ENCODE results near the gene RASAL2. TPM values are rescaled to one million over a fixed set of nuclear protein-coding genes. Genes with fewer than 3 reads are reported as not detected.

The RASAL2 gene
- total RNA-seq, 3 donors from 2014 or later = 28.5 to 41.0 (median 40.5) TPM

DNA sequence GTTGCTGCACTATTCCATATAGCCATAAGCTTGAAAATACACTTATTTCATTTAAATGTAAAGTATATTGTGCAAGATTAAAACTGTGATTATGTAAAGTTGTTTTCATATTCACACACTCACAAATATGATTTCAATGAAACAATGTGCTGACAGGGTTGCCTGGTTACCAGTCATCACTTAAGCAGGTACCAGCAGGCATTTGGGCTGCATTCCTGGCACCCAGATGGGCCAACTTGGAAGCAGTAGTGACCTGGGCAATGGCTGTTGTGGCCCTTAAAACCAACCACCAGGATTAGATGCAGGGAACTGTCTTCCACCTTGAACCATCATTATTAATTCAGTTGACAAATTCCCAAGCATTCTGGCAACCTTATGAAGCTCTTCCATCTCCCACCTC is 45.0 kb upstream of the RASAL2 start:
- no peaks in the 10 kb centered on the region for H3K4me1 ChIP-seq
- TF ChIP-seq, protein P1, sequence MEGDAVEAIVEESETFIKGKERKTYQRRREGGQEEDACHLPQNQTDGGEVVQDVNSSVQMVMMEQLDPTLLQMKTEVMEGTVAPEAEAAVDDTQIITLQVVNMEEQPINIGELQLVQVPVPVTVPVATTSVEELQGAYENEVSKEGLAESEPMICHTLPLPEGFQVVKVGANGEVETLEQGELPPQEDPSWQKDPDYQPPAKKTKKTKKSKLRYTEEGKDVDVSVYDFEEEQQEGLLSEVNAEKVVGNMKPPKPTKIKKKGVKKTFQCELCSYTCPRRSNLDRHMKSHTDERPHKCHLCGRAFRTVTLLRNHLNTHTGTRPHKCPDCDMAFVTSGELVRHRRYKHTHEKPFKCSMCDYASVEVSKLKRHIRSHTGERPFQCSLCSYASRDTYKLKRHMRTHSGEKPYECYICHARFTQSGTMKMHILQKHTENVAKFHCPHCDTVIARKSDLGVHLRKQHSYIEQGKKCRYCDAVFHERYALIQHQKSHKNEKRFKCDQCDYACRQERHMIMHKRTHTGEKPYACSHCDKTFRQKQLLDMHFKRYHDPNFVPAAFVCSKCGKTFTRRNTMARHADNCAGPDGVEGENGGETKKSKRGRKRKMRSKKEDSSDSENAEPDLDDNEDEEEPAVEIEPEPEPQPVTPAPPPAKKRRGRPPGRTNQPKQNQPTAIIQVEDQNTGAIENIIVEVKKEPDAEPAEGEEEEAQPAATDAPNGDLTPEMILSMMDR (IDR thresholded peaks at IDR 0.05) = no peak
- no peak for TF ChIP-seq POLR2A (IDR thresholded peaks at IDR 0.05)
- no peak for TF ChIP-seq POLR2AphosphoS5 (IDR thresholded peaks at IDR 0.05)

DNA sequence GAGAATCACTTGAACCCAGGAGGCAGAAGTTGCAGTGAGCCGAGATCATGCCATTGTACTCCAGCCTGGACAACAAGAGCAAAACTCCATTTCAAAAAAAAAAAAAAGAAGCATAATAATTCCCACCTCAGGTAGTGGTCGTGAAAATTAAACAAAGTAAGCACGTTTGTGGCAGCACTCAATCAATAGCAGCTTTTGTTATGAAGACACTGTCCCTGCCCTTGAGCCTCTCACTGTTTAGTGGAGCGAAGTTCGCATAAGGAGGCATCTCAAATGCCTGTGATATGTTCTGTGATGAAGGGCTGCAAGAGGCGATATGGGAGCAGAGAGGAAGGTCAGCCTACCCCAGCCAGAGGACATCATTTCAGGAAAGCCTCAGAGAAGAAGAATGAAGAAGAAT is 43.8 kb upstream of the RASAL2 start:
- intact Hi-C loops (cut with DNase I; ENCODE audit: low total_unique reads) = no loop called here

More for the DNA sequence above, 45.0 kb upstream of the RASAL2 start:
- DNase-seq (ENCODE audit: low spot score in 2 of 2) = no peak
- no peaks in the 10 kb centered on the region for H3K9me3 ChIP-seq
- H3K27ac ChIP-seq = no peak overlapping the region
- intact Hi-C loops (cut with DNase I; ENCODE audit: low total_unique reads) = no loop called here
- H3K4me3 ChIP-seq = no peak overlapping the region
- no peaks in the 10 kb centered on the region for H3K27me3 ChIP-seq
- H3K36me3 ChIP-seq = no peaks in the 10 kb centered on the region

DNA sequence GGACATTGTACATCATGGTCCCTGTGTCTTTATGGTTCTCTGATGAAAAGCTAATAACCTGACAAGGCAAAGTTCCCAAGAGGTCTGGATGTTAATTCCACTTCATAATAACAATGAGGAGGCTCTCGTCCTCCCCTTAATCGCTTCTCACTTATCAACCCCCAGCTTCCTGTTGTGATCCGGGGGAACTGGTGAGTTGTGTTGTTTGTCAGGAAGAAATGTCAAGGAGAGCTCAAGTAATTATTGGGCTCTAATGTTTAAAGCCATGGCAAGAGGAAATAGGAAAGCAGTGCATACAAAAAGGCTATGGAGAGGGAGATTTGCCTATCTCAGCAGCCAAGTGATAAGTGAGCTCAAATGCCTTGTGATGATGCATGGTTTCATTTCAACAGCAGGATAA is 42.8 kb upstream of the RASAL2 start:
- no peak overlapping the region for H3K27ac ChIP-seq
- no peak overlapping the region for H3K4me3 ChIP-seq
- intact Hi-C loops (cut with DNase I; ENCODE audit: low total_unique reads) = no loop called here
- H3K27me3 ChIP-seq = no peaks in the 10 kb centered on the region
- H3K36me3 ChIP-seq = no peaks in the 10 kb centered on the region
- H3K9me3 ChIP-seq = no peaks in the 10 kb centered on the region
- H3K4me1 ChIP-seq = no peaks in the 10 kb centered on the region
- TF ChIP-seq POLR2A (IDR thresholded peaks at IDR 0.05) (no peak), POLR2AphosphoS5 (IDR thresholded peaks at IDR 0.05) (no peak)
- TF ChIP-seq, protein P1 (IDR thresholded peaks at IDR 0.05) = no peak
- DNase-seq (ENCODE audit: low spot score in 2 of 2) = no peak

More for the DNA sequence above, 43.8 kb upstream of the RASAL2 start:
- no peaks in the 10 kb centered on the region for H3K36me3 ChIP-seq
- no peaks in the 10 kb centered on the region for H3K27me3 ChIP-seq
- no peaks in the 10 kb centered on the region for H3K9me3 ChIP-seq
- TF ChIP-seq POLR2A (IDR thresholded peaks at IDR 0.05) (no peak), POLR2AphosphoS5 (IDR thresholded peaks at IDR 0.05) (no peak)
- TF ChIP-seq, protein P1 (IDR thresholded peaks at IDR 0.05) = no peak
- H3K27ac ChIP-seq = no peak overlapping the region
- H3K4me3 ChIP-seq = no peak overlapping the region
- H3K4me1 ChIP-seq = no peaks in the 10 kb centered on the region
- DNase-seq (ENCODE audit: low spot score in 2 of 2) = no peak

DNA sequence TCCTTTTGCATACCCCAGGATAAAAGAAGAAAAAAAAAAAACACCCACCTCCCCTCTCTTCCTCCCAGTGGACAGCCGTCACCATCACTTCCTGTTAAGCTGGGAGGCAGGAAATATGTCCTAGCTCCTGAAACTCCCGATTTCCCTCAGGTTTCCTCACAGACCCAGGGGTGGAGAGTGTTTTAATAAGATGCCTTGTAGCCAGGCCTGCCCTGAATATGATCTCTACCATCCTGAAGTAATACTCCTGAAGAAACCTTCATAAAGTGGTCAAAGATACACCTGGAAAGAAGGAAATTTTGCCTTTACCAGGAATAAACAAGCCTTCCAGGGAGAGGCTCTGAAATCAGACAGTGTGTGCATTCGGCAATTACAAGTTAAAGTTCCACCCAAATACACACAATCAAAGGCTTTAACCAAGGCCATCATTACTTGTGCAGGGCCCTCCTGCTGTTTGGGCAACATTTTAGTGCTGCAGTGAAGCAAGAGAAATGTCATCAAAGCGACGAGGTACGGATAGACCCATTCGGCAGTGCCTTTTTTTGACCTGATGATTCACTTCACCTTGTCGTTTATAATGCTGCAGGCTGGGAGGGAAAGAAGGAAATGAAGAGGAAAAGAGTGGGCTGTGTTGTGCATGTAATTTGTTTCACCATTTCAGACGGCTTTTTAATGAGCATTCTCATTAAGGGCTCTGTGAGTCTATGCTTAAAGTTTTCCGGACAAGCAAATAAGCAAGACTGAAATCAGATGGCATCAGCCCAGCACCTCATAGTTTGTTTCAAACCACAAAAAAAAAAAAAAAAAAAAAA is 41.0 kb upstream of the RASAL2 start:
- no peaks in the 10 kb centered on the region for H3K27me3 ChIP-seq
- DNase-seq (ENCODE audit: low spot score in 2 of 2) = no peak
- no peaks in the 10 kb centered on the region for H3K9me3 ChIP-seq
- TF ChIP-seq POLR2A (IDR thresholded peaks at IDR 0.05) (no peak), POLR2AphosphoS5 (IDR thresholded peaks at IDR 0.05) (no peak)
- TF ChIP-seq, protein P1 (IDR thresholded peaks at IDR 0.05) = no peak
- no peaks in the 10 kb centered on the region for H3K36me3 ChIP-seq
- no peaks in the 10 kb centered on the region for H3K4me1 ChIP-seq
- H3K4me3 ChIP-seq = peak overlapping the region in 1 of 3 donors; percentile 20
- peak overlapping the region in 1 of 2 donors; percentile 46 for H3K27ac ChIP-seq
- intact Hi-C loops (cut with DNase I; ENCODE audit: low total_unique reads) = no loop called here

DNA sequence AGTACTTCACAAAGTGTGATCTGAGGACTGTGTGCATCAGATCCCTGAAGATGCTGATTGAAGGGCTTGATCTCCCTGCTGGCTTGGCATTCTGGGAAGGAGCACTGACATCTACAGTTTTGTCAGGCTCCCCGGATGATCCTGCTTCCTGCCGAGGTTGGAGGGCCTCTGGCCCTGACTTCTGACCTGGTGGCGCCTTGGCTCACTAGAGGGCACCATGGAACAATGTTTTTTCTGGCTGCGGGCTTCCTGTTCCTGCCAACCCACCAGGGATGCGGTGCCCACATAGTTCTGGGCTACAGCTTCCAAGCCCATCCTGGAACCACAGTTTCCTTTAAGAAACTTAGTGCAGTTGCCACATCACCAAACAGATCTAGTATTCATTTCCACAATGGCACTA is 38.8 kb upstream of the RASAL2 start:
- no peak for DNase-seq (ENCODE audit: low spot score in 2 of 2)
- peak overlapping the region in 1 of 2 donors; percentile 35 for H3K27ac ChIP-seq
- H3K4me3 ChIP-seq = no peak overlapping the region
- TF ChIP-seq, protein P1 (IDR thresholded peaks at IDR 0.05) = no peak
- TF ChIP-seq POLR2AphosphoS5 (IDR thresholded peaks at IDR 0.05) (no peak), POLR2A (IDR thresholded peaks at IDR 0.05) (no peak)
- H3K36me3 ChIP-seq = no peaks in the 10 kb centered on the region
- H3K4me1 ChIP-seq = no peaks in the 10 kb centered on the region
- intact Hi-C loops (cut with DNase I; ENCODE audit: low total_unique reads) = no loop called here
- H3K9me3 ChIP-seq = no peaks in the 10 kb centered on the region
- H3K27me3 ChIP-seq = no peaks in the 10 kb centered on the region
